Lung (tissue), 12 donors: Measurements from ENCODE around the gene KIF1A. TPM values are rescaled to one million over a fixed set of nuclear protein-coding genes. Genes with fewer than 3 reads are reported as not detected.

Source experiments
- ATAC-seq: fragments of 200-7000 bp; cut with Tn5 transposase; one replicate; pipeline ENCODE4 v1.9.1; 2020; ENCODE audit warnings: moderate number of reproducible peaks; ENCODE audit not compliant: insufficient read depth, low FRiP score
- DNase-seq, 3 donors: peaks; one replicate each; pipeline ENCODE4 v3.0.0-alpha.2; 2013 to 2017
- H3K27ac ChIP-seq, 2 donors: one replicate each; pipeline ENCODE4 v1.5.1; 2013; ENCODE audit warnings: mild to moderate bottlenecking in 2 of 2, moderate library complexity in 2 of 2, control low read depth in 1 of 2, inconsistent platforms in 1 of 2, low read depth in 1 of 2, low read length in 1 of 2
- H3K27me3 ChIP-seq, 3 donors: one replicate each; pipeline ENCODE4 v1.5.1; 2013; ENCODE audit warnings: low read length in 2 of 3; ENCODE audit not compliant: control insufficient read depth in 3 of 3, insufficient read depth in 3 of 3
- H3K36me3 ChIP-seq, 4 donors: one replicate each; pipeline ENCODE4 v1.5.1; 2013; ENCODE audit warnings: low read length in 4 of 4, mild to moderate bottlenecking in 1 of 4, moderate library complexity in 1 of 4; ENCODE audit not compliant: control insufficient read depth in 4 of 4, insufficient read depth in 4 of 4
- H3K4me1 ChIP-seq, 5 donors: one replicate each; pipeline ENCODE4 v1.5.1; 2013; ENCODE audit warnings: low read length in 5 of 5, mild to moderate bottlenecking in 2 of 5, moderate library complexity in 1 of 5; ENCODE audit not compliant: control insufficient read depth in 5 of 5, insufficient read depth in 5 of 5
- H3K4me3 ChIP-seq: one replicate; pipeline ENCODE4 v1.5.1; 2013; ENCODE audit warnings: mild to moderate bottlenecking, control low read depth, moderate library complexity
- H3K9ac ChIP-seq, 2 donors: one replicate each; pipeline ENCODE4 v1.5.1; 2013; ENCODE audit warnings: low read length in 2 of 2, control low read depth in 1 of 2; ENCODE audit not compliant: insufficient read depth in 1 of 2
- H3K9me3 ChIP-seq, 4 donors: one replicate each; pipeline ENCODE4 v1.5.1; 2013; ENCODE audit warnings: low read length in 3 of 4, mild to moderate bottlenecking in 1 of 4, moderate library complexity in 1 of 4; ENCODE audit not compliant: control insufficient read depth in 4 of 4, insufficient read depth in 3 of 4
- WGBS, 2 donors: extraction: QIAGEN DNeasy Blood & Tissue Kit; methylation state at CpG; one replicate each; pipeline ENCODE4 v1.1.7; 2013; 5-methylcytosine and 5-hydroxymethylcytosine counted together
- polyA plus RNA-seq, 2 donors: library from polyadenylated mRNA; stranded (reverse); fragments of 200-250 nt; gene quantifications; one replicate each; pipeline ENCODE4 v1.2.1, GENCODE V29; 2013
- total RNA-seq, 2 donors: library from RNA; depleted of rRNA in 1 of 2; stranded (reverse); fragments of >200 nt in 1 of 2; gene quantifications; one replicate each; pipeline ENCODE4 v1.2.1, GENCODE V29; 2014 to 2021
- TF ChIP-seq, protein P1 (sequence below): IDR thresholded peaks from 2 replicates; pipeline ENCODE4 v1.5.1; 2012; ENCODE audit warnings: mild to moderate bottlenecking; ENCODE audit errors: control extremely low read depth, extremely low read depth
- donor health status: control.
- donor health status: control.
- donor health status: Bipolar disorder and iron deficiency.
- donor health status: healthy.
- donor health status: DM: yes; HTN: yes; CAD: no.

Gene KIF1A
- total and polyA plus RNA-seq, 4 donors, result 0.14 to 2.3 (median 0.46) TPM

DNA sequence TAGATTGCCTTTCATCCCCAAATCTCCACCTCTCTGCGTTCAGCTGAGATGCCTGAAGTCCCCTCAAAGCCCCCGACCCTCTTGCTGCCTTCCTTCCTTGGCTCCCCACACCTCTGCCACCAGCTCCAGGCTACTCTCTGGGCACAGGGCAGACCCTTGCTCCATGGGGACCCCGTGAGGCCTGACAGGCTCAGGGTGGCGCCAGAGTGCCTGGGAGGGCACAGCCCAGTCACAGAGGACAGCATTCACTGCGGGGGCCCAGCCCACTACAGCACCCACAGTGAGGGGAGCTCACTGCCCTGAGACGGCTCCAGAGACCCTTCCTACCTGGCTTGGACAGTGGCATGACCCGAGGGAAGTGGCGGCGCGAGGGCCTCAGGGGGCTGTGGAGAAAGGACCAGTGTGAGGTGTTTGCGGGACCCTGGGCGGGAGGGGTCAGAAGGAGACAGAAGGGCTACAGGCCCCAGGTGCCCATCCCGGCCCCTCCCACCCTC, 77.4 kb downstream of the KIF1A start:
- 84 to 88% methylated on average over 12 to 13 of the region's 13 CpGs for WGBS, 2 donors
- Histone ChIP-seq H3K9ac (no peak overlapping the region), H3K27me3 (no peaks in the 10 kb centered on the region), H3K27ac (no peak overlapping the region), H3K9me3 (no peaks in the 10 kb centered on the region), H3K36me3 (no peaks in the 10 kb centered on the region), H3K4me3 (no peak overlapping the region), H3K4me1 (no peaks in the 10 kb centered on the region)
- DNase-seq, result no peak
- TF ChIP-seq, protein P1, sequence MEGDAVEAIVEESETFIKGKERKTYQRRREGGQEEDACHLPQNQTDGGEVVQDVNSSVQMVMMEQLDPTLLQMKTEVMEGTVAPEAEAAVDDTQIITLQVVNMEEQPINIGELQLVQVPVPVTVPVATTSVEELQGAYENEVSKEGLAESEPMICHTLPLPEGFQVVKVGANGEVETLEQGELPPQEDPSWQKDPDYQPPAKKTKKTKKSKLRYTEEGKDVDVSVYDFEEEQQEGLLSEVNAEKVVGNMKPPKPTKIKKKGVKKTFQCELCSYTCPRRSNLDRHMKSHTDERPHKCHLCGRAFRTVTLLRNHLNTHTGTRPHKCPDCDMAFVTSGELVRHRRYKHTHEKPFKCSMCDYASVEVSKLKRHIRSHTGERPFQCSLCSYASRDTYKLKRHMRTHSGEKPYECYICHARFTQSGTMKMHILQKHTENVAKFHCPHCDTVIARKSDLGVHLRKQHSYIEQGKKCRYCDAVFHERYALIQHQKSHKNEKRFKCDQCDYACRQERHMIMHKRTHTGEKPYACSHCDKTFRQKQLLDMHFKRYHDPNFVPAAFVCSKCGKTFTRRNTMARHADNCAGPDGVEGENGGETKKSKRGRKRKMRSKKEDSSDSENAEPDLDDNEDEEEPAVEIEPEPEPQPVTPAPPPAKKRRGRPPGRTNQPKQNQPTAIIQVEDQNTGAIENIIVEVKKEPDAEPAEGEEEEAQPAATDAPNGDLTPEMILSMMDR, result no peak
- ATAC-seq, result no peak

DNA sequence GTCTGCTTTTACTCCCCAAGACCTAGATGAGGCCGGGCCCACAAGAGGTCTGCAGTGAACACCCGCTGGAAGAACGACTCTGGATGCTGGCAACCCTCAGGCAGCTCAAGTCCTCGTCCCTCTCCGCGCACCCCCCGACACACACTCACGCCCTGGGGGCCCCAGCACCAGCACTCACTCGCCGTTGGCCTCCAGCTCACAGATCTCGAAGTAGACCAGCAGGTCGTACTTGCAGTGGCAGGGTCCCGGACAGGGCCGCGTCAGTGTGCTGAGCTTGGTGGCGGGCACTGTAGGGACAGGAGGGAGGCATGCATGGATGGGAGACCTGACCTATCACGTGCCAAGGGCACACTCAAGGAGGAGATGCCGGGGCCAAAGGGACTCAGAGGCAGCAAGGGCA, 78.9 kb downstream of the KIF1A start:
- Histone ChIP-seq H3K9me3 (no peaks in the 10 kb centered on the region), H3K9ac (no peak overlapping the region)
- DNase-seq, result no peak

DNA sequence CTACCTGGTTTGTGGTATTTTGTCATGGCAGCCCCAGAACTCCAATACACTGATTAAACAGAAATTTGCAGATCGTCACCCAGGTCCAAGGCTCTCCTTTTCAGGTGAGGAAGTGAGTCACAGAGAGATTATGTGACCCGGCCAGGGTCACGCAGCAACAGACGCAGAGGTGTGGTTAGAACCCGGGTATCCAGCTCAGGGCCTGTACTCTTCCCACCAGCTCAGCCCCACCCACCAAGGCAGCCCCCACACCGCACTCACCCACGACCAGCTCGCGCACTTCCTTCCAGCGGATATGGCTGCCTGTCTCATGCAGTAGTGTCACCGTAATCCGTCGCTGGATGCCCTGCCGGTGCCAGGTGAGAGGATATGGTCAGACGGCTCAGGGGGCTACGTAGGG, 80.2 kb downstream of the KIF1A start:
- TF ChIP-seq, protein P1, result no peak
- H3K9me3 ChIP-seq, result no peaks in the 10 kb centered on the region
- no peak for ATAC-seq
- no peak for DNase-seq
- H3K27ac ChIP-seq, result no peak overlapping the region
- no peaks in the 10 kb centered on the region for H3K27me3 ChIP-seq
- WGBS, 2 donors, result 70 to 71% methylated on average over 16 of the region's 16 CpGs
- H3K4me3 ChIP-seq, result no peak overlapping the region
- H3K4me1 ChIP-seq, result no peaks in the 10 kb centered on the region
- H3K36me3 ChIP-seq, result no peaks in the 10 kb centered on the region
- H3K9ac ChIP-seq, result no peak overlapping the region

More for the DNA sequence above, 78.9 kb downstream of the KIF1A start:
- WGBS, 2 donors, result 83 to 87% methylated on average over 18 of the region's 18 CpGs
- Histone ChIP-seq H3K4me1 (no peaks in the 10 kb centered on the region), H3K27me3 (no peaks in the 10 kb centered on the region), H3K27ac (no peak overlapping the region), H3K36me3 (no peaks in the 10 kb centered on the region), H3K4me3 (no peak overlapping the region)
- no peak for ATAC-seq
- TF ChIP-seq, protein P1, result no peak

DNA sequence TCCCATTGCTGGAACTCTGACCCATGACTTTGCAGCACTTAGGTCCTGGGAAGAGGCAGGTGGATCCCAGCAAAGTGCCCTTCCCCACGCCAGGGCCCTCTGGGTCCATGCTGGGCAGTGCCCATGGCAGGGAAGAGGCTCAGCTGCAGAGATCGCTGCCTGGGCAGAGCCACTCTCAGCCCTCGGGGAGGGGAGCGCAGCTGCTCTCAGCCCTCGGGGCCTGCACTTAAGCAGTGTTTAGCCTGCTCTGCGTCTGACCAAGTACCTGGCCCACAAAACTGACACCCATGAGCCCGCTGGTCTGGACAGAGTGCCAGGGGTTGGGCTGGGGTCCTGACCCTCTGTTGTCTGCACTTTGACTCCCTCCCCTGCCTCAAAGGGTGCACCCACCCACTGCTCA, 82.1 kb downstream of the KIF1A start:
- DNase-seq (no peak), ATAC-seq (no peak)
- Histone ChIP-seq H3K4me3 (no peak overlapping the region), H3K9ac (no peak overlapping the region), H3K9me3 (no peaks in the 10 kb centered on the region), H3K27me3 (no peaks in the 10 kb centered on the region), H3K27ac (no peak overlapping the region), H3K36me3 (no peaks in the 10 kb centered on the region), H3K4me1 (no peaks in the 10 kb centered on the region)
- 80 to 97% methylated on average over 7 of the region's 7 CpGs for WGBS, 2 donors
- TF ChIP-seq, protein P1, result no peak
